Measurements from ENCODE around the gene C12orf57. TPM values are rescaled to one million over a fixed set of nuclear protein-coding genes. Genes with fewer than 3 reads are reported as not detected.

C12orf57 gene
- total and polyA plus RNA-seq, 9 of the 15 experiments (the other 6 are each of a cell fraction or from before 2014, with no cell fraction given) = 26.7 to 191 (median 107) TPM

DNA sequence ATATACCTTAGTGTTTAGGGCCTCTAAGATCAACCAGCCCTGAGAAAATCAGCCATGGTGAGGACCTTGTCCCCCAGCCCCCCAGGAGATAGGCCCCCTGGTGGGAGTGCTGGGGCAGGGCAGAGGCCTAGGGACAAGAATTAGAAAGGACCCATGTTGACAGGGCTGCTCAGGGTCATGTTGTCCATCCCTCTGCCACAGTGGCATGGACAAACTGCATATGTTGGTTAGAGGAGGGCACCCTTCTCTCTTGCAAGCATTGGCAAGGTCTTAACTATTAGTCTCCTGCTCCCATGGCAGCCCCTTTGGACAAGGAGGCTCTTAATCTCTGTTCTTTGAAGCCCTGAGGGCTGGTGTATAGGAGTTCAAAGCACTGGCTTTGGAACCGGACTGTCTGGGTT is 6.6 kb downstream of the C12orf57 start:
- H3K27ac ChIP-seq (ENCODE audit: extremely low read depth, low read depth, low read length) = no peak overlapping the region
- H3K36me3 ChIP-seq (ENCODE audit: control insufficient read depth, insufficient read depth, low read length) = peaks cover 4% of the 10 kb centered on the region; the same call in 1 of the 3 replicates
- ChIA-PET POLR2A (no interaction called here), CTCF (ENCODE audit: low intra/inter-chr PET ratio) (no interaction called here)
- BruUV-seq (replicated peaks) = no TSS peak
- no peaks in the 10 kb centered on the region for H3K9me1 ChIP-seq (ENCODE audit: control insufficient read depth, insufficient read depth, low read length)
- H3K9me3 ChIP-seq (replicated peaks; ENCODE audit: control insufficient read depth, insufficient read depth, low read depth, low read length) = no peaks in the 10 kb centered on the region
- DNase-seq (ENCODE audit: extremely low read depth in 1 of 4, low spot score in 3 of 4) = peak in 1 of 4 experiments; percentile 36
- 57% methylated on average over 1 of the region's 1 CpG for WGBS (ENCODE audit: insufficient coverage, low coverage, missing lambda C conversion rate)
- no peak overlapping the region for H2AFZ ChIP-seq (ENCODE audit: low read depth, low read length)
- peaks cover 6% of the 10 kb centered on the region for H3K79me2 ChIP-seq (ENCODE audit: control insufficient read depth, insufficient read depth, low read length)
- intact Hi-C loops (cut with micrococcal nuclease) (no loop called here), in situ Hi-C loops (cut with MboI) (no loop called here)
- no peak for TF ChIP-seq HNRNPUL1 (IDR thresholded peaks at IDR 0.05; ENCODE audit: low read length)
- TF ChIP-seq ELF1 (tag; IDR thresholded peaks at IDR 0.05) = no peak
- peak; percentile 34 for TF ChIP-seq ZFX (CRISPR knock-in tag; IDR thresholded peaks at IDR 0.05)
- no peak for TF ChIP-seq ZNF212 (CRISPR knock-in tag; IDR thresholded peaks at IDR 0.05)
- TF ChIP-seq, protein P1, sequence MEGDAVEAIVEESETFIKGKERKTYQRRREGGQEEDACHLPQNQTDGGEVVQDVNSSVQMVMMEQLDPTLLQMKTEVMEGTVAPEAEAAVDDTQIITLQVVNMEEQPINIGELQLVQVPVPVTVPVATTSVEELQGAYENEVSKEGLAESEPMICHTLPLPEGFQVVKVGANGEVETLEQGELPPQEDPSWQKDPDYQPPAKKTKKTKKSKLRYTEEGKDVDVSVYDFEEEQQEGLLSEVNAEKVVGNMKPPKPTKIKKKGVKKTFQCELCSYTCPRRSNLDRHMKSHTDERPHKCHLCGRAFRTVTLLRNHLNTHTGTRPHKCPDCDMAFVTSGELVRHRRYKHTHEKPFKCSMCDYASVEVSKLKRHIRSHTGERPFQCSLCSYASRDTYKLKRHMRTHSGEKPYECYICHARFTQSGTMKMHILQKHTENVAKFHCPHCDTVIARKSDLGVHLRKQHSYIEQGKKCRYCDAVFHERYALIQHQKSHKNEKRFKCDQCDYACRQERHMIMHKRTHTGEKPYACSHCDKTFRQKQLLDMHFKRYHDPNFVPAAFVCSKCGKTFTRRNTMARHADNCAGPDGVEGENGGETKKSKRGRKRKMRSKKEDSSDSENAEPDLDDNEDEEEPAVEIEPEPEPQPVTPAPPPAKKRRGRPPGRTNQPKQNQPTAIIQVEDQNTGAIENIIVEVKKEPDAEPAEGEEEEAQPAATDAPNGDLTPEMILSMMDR (IDR thresholded peaks at IDR 0.05 in 2 of 3, conservative IDR thresholded peaks at IDR 0.05 in 1 of 3; ENCODE audit: insufficient read depth in 2 of 3, low read depth in 1 of 3, low read length in 3 of 3) = peak; percentile 43 to 60 (median 53)
- peak; percentile 73; the same call in 1 of the 2 replicates for TF ChIP-seq NR2C2 (CRISPR knock-in tag; IDR thresholded peaks at IDR 0.05)
- TF ChIP-seq NR2C2 (tag; IDR thresholded peaks at IDR 0.05) = peak; percentile 79
- TF ChIP-seq GATA2 (CRISPR knock-in tag; IDR thresholded peaks at IDR 0.05) = no peak
- TF ChIP-seq RAD51 (IDR thresholded peaks at IDR 0.05; ENCODE audit: borderline replicate concordance, low read depth) = no peak
- TF ChIP-seq CBX1 (IDR thresholded peaks at IDR 0.05; ENCODE audit: low read depth) = no peak
- TF ChIP-seq ZNF124 (CRISPR knock-in tag; IDR thresholded peaks at IDR 0.05) = no peak
- no peak for TF ChIP-seq TEAD2 (tag; IDR thresholded peaks at IDR 0.05)
- 0 out of 2 replicates have a peak, but pooled peaks have one; percentile 18 for TF ChIP-seq SMC3 (conservative IDR thresholded peaks at IDR 0.05; ENCODE audit: insufficient read depth, low read depth, low read length)
- TF ChIP-seq POLR3G (IDR thresholded peaks at IDR 0.05; ENCODE audit: extremely low read depth, insufficient read length, insufficient replicate concordance) = no peak
- TF ChIP-seq, protein P2, sequence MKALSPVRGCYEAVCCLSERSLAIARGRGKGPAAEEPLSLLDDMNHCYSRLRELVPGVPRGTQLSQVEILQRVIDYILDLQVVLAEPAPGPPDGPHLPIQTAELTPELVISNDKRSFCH (CRISPR knock-in tag; IDR thresholded peaks at IDR 0.05) = no peak
- TF ChIP-seq, protein P2 (tag; IDR thresholded peaks at IDR 0.05) = no peak
- TF ChIP-seq NR2C1 (IDR thresholded peaks at IDR 0.05) = peak; percentile 86
- peak; percentile 82 for TF ChIP-seq NR2C1 (tag; IDR thresholded peaks at IDR 0.05)
- TF ChIP-seq ESRRA (IDR thresholded peaks at IDR 0.05; ENCODE audit: borderline replicate concordance, low read depth) = no peak
- TF ChIP-seq, protein P3, sequence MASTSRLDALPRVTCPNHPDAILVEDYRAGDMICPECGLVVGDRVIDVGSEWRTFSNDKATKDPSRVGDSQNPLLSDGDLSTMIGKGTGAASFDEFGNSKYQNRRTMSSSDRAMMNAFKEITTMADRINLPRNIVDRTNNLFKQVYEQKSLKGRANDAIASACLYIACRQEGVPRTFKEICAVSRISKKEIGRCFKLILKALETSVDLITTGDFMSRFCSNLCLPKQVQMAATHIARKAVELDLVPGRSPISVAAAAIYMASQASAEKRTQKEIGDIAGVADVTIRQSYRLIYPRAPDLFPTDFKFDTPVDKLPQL (IDR thresholded peaks at IDR 0.05; ENCODE audit: extremely low read depth, insufficient read length) = no peak
- peak in 1 of 2 experiments; percentile 22; a peak in 2 of 4 replicates for TF ChIP-seq RAD21 (CRISPR knock-in tag; conservative IDR thresholded peaks at IDR 0.05 in 1 of 2, IDR thresholded peaks at IDR 0.05 in 1 of 2)
- H3K4me3 ChIP-seq = no peak overlapping the region
- peak; percentile 49 for FAIRE-seq
- H3K27me3 ChIP-seq (ENCODE audit: control insufficient read depth in 2 of 2, insufficient read depth in 2 of 2, low read length in 2 of 2) = no peaks in the 10 kb centered on the region
- peaks cover 14 to 62% of the 10 kb centered on the region in 2 experiments for H3K4me1 ChIP-seq (replicated peaks in 1 of 2; ENCODE audit: control insufficient read depth in 2 of 2, insufficient read depth in 2 of 2, low read length in 2 of 2)
- no peak overlapping the region for H3K4me2 ChIP-seq (ENCODE audit: insufficient read depth, low read length)
- ATAC-seq = peak; percentile 36
- H4K20me1 ChIP-seq (replicated peaks; ENCODE audit: control insufficient read depth, insufficient read depth, low read length) = no peaks in the 10 kb centered on the region
- peak overlapping the region in 1 of 2 experiments; percentile 31; a peak in 1 of 4 replicates for H3K9ac ChIP-seq (ENCODE audit: insufficient read depth in 1 of 2, low read depth in 2 of 2, low read length in 2 of 2)
